ENCODE data around the gene PLEKHA6.

- TF ChIP-seq TAF1 (IDR thresholded peaks at IDR 0.05; ENCODE audit: low read depth, low read length) (no peak), POLR2A (IDR thresholded peaks at IDR 0.05; ENCODE audit: low read depth, low read length) (no peak), POLR2AphosphoS5 (IDR thresholded peaks at IDR 0.05; ENCODE audit: low read depth, low read length) (no peak), POU2F2 (IDR thresholded peaks at IDR 0.05; ENCODE audit: low read depth, low read length) (no peak)
These were observed 14.3 kb downstream of the PLEKHA6 start for GRCh38 chr1:204345438-204345841.

Data from GM12891 (cell line).